Measurements from ENCODE around the gene MBNL1. TPM values are rescaled to one million over a fixed set of nuclear protein-coding genes. Genes with fewer than 3 reads are reported as not detected.

MBNL1 gene
- total RNA-seq, 1 experiment from 2014 or later = 200 TPM

GRCh38 chr3:152398495-152398894 lies 129.8 kb downstream of the MBNL1 start:
- Histone ChIP-seq H3K4me1 (ENCODE audit: control insufficient read depth in 1 of 2, insufficient read depth in 2 of 2, low read length in 2 of 2) (peaks cover 21 to 27% of the 10 kb centered on the region in 2 experiments), H3K9me2 (ENCODE audit: insufficient read depth) (no peaks in the 10 kb centered on the region), H3K36me3 (ENCODE audit: control insufficient read depth in 1 of 2, insufficient read depth in 2 of 2, low read length in 2 of 2) (no peaks in the 10 kb centered on the region), H3K9me3 (ENCODE audit: control insufficient read depth in 1 of 2, insufficient read depth in 1 of 2, low read depth in 1 of 2, low read length in 2 of 2) (no peaks in the 10 kb centered on the region), H3K27me3 (ENCODE audit: insufficient read depth, low read length) (no peaks in the 10 kb centered on the region), H4K20me1 (ENCODE audit: insufficient read depth) (peaks cover 5% of the 10 kb centered on the region; the same call in 1 of the 2 replicates), H2AFZ (ENCODE audit: low read depth, low read length, poor library complexity, severe bottlenecking) (no peak overlapping the region), H3K4me2 (ENCODE audit: low read length) (no peak overlapping the region), H3K4me3 (replicated peaks in 1 of 2; ENCODE audit: low read depth in 1 of 2, low read length in 2 of 2) (no peak overlapping the region), H3K79me2 (ENCODE audit: insufficient read depth, low read length) (peaks cover 96% of the 10 kb centered on the region), H3K9ac (ENCODE audit: low read length) (no peak overlapping the region), H3K27ac (ENCODE audit: low read depth, low read length) (no peak overlapping the region)
- TF ChIP-seq ZFX (IDR thresholded peaks at IDR 0.05) (no peak), SIN3A (IDR thresholded peaks at IDR 0.05; ENCODE audit: low read depth) (no peak), CBX3 (IDR thresholded peaks at IDR 0.05; ENCODE audit: low read depth) (no peak), SP1 (IDR thresholded peaks at IDR 0.05; ENCODE audit: low read depth) (no peak), EGR1 (IDR thresholded peaks at IDR 0.05; ENCODE audit: low read depth) (no peak), CEBPB (IDR thresholded peaks at IDR 0.05; ENCODE audit: low read depth) (no peak), ZNF274 (IDR thresholded peaks at IDR 0.05; ENCODE audit: low read depth, low read length) (no peak), CTCF (IDR thresholded peaks at IDR 0.05 in 2 of 3, conservative IDR thresholded peaks at IDR 0.05 in 1 of 3; ENCODE audit: borderline replicate concordance in 1 of 3, insufficient read depth in 1 of 3, low read depth in 2 of 3, low read length in 2 of 3) (no peak)
- RAD21 ChIA-PET (ENCODE audit: low non-redundant PET in 1 of 2, low total read pairs in 2 of 2, uncharacterized antibody in 2 of 2, unreplicated experiment in 2 of 2) = no interaction called here
- POLR2A ChIA-PET = no interaction called here
- CTCF ChIA-PET = no interaction called here
- no peak for DNase-seq (ENCODE audit: low read depth, low spot score)
- no peak for ATAC-seq
- intact Hi-C loops (cut with micrococcal nuclease) = no loop called here
- BruUV-seq (replicated peaks) = no TSS peak

- H3K4me1 ChIP-seq (ENCODE audit: control insufficient read depth in 1 of 2, insufficient read depth in 2 of 2, low read length in 2 of 2) = peaks cover 21 to 32% of the 10 kb centered on the region in 2 experiments
- H3K36me3 ChIP-seq (ENCODE audit: control insufficient read depth in 1 of 2, insufficient read depth in 2 of 2, low read length in 2 of 2) = no peaks in the 10 kb centered on the region
- BruUV-seq (replicated peaks) = no TSS peak
- ATAC-seq = no peak
- CTCF ChIA-PET = no interaction called here
- H2AFZ ChIP-seq (ENCODE audit: low read depth, low read length, poor library complexity, severe bottlenecking) = no peak overlapping the region
- no peaks in the 10 kb centered on the region for H3K27me3 ChIP-seq (ENCODE audit: insufficient read depth, low read length)
- intact Hi-C loops (cut with micrococcal nuclease) = no loop called here
- DNase-seq (ENCODE audit: low read depth, low spot score) = no peak
- H4K20me1 ChIP-seq (ENCODE audit: insufficient read depth) = peaks cover 5% of the 10 kb centered on the region; the same call in 1 of the 2 replicates
- H3K79me2 ChIP-seq (ENCODE audit: insufficient read depth, low read length) = peaks cover 96% of the 10 kb centered on the region
- H3K9me3 ChIP-seq (ENCODE audit: control insufficient read depth in 1 of 2, insufficient read depth in 1 of 2, low read depth in 1 of 2, low read length in 2 of 2) = no peaks in the 10 kb centered on the region
- POLR2A ChIA-PET = no interaction called here
- H3K4me2 ChIP-seq (ENCODE audit: low read length) = no peak overlapping the region
- no peak overlapping the region for H3K4me3 ChIP-seq (replicated peaks in 1 of 2; ENCODE audit: low read depth in 1 of 2, low read length in 2 of 2)
- H3K9me2 ChIP-seq (ENCODE audit: insufficient read depth) = no peaks in the 10 kb centered on the region
- H3K27ac ChIP-seq (ENCODE audit: low read depth, low read length) = no peak overlapping the region
- H3K9ac ChIP-seq (ENCODE audit: low read length) = no peak overlapping the region
- RAD21 ChIA-PET (ENCODE audit: low non-redundant PET in 1 of 2, low total read pairs in 2 of 2, uncharacterized antibody in 2 of 2, unreplicated experiment in 2 of 2) = interaction anchor here in 1 of 2 experiments (0.6 to 1.2 kb wide), 2 partner anchors 208 to 216 kb away, joined by 3 read pairs; no protein-coding TSS in a partner anchor
- TF ChIP-seq EGR1 (IDR thresholded peaks at IDR 0.05; ENCODE audit: low read depth) (no peak), MAX (IDR thresholded peaks at IDR 0.05) (no peak), ZNF274 (IDR thresholded peaks at IDR 0.05; ENCODE audit: low read depth, low read length) (no peak), RAD21 (IDR thresholded peaks at IDR 0.05; ENCODE audit: low read depth) (no peak), SIN3A (IDR thresholded peaks at IDR 0.05; ENCODE audit: low read depth) (no peak), CTCF (IDR thresholded peaks at IDR 0.05 in 2 of 3, conservative IDR thresholded peaks at IDR 0.05 in 1 of 3; ENCODE audit: borderline replicate concordance in 1 of 3, insufficient read depth in 1 of 3, low read depth in 2 of 3, low read length in 2 of 3) (no peak), ZFX (IDR thresholded peaks at IDR 0.05) (no peak), TCF7L2 (IDR thresholded peaks at IDR 0.05; ENCODE audit: borderline replicate concordance, extremely low read depth, insufficient read depth, insufficient read length) (no peak), REST (IDR thresholded peaks at IDR 0.05; ENCODE audit: low read depth) (no peak)
Measured at GRCh38 chr3:152399374-152399773, 130.6 kb downstream of the MBNL1 start.
